Endothelial cell of hepatic sinusoid (primary cell): ENCODE data around the gene CDIP1.

Experiments used
- in situ Hi-C: cut with HindIII; loops from 2 replicates; pipeline ENCODE4 v1.10.0; 2017; ENCODE audit warnings: low sequenced_read_pairs

The CDIP1 gene

GRCh38 chr16:4538350-4539235 lies at the start of gene CDIP1:
TSS of gene CDIP1 (minus strand) at chr16:4538773. CDS start at chr16:4514130, 24,643 bp downstream.
- in situ Hi-C loops = no loop called here

- in situ Hi-C loops = no loop called here
These were observed 47.7 kb upstream of the CDIP1 start for GRCh38 chr16:4586291-4586690.

- in situ Hi-C loops = no loop called here
These were observed 45.3 kb upstream of the CDIP1 start for GRCh38 chr16:4583906-4584305.

GRCh38 chr16:4580250-4580649 lies 41.7 kb upstream of the CDIP1 start:
- in situ Hi-C loops = no loop called here

GRCh38 chr16:4578961-4579530 lies 40.5 kb upstream of the CDIP1 start:
- in situ Hi-C loops = no loop called here

- in situ Hi-C loops = no loop called here
These were observed 37.4 kb upstream of the CDIP1 start for GRCh38 chr16:4576008-4576407.

- in situ Hi-C loops = loop anchor here (5.0 kb wide), 1 partner anchor 68 kb away; no protein-coding TSS in a partner anchor
These were observed 36.5 kb upstream of the CDIP1 start for GRCh38 chr16:4574919-4575705.

GRCh38 chr16:4573926-4574325 lies 35.4 kb upstream of the CDIP1 start:
- in situ Hi-C loops = loop anchor here (5.0 kb wide), 1 partner anchor 67 kb away; no protein-coding TSS in a partner anchor

GRCh38 chr16:4572715-4573114 lies 34.1 kb upstream of the CDIP1 start:
- in situ Hi-C loops = loop anchor here (5.0 kb wide), 1 partner anchor 65 kb away; no protein-coding TSS in a partner anchor

- in situ Hi-C loops = loop anchor here (5.0 kb wide), 1 partner anchor 64 kb away; no protein-coding TSS in a partner anchor
These were observed 32.2 kb upstream of the CDIP1 start for GRCh38 chr16:4570688-4571321.

GRCh38 chr16:4570086-4570485 lies 31.5 kb upstream of the CDIP1 start:
- in situ Hi-C loops = loop anchor here (5.0 kb wide), 1 partner anchor 63 kb away; no protein-coding TSS in a partner anchor

- in situ Hi-C loops = no loop called here
These were observed 27.6 kb upstream of the CDIP1 start for GRCh38 chr16:4566144-4566543.

GRCh38 chr16:4564661-4565267 lies 26.2 kb upstream of the CDIP1 start:
- in situ Hi-C loops = no loop called here

GRCh38 chr16:4561596-4561995 lies 23.0 kb upstream of the CDIP1 start:
- in situ Hi-C loops = no loop called here

GRCh38 chr16:4557973-4558372 lies 19.4 kb upstream of the CDIP1 start:
- in situ Hi-C loops = no loop called here

- in situ Hi-C loops = no loop called here
These were observed 18.0 kb upstream of the CDIP1 start for GRCh38 chr16:4556580-4556979.

- in situ Hi-C loops = no loop called here
These were observed 17.5 kb upstream of the CDIP1 start, which contains the start of gene C16orf96 for GRCh38 chr16:4556112-4556511. TSS of gene C16orf96 (plus strand) at chr16:4556340. CDS start at chr16:4556490, 150 bp downstream.

GRCh38 chr16:4552541-4552940 lies 14.0 kb upstream of the CDIP1 start:
- in situ Hi-C loops = no loop called here

- in situ Hi-C loops = no loop called here
These were observed 12.0 kb upstream of the CDIP1 start for GRCh38 chr16:4550591-4550990.

- in situ Hi-C loops = no loop called here
These were observed 9.6 kb upstream of the CDIP1 start for GRCh38 chr16:4548124-4548523.
